Vagina (tissue), 2 donors: Measurements from ENCODE around the gene SETD2. TPM values are rescaled to one million over a fixed set of nuclear protein-coding genes. Genes with fewer than 3 reads are reported as not detected.

Source experiments
- DNase-seq, 2 donors: peaks; one replicate each; pipeline ENCODE4 v3.0.0-alpha.2; 2017; ENCODE audit errors: extremely low spot score in 2 of 2
- H3K27ac ChIP-seq: fragments of 200-600 bp; sonication (generic); one replicate; pipeline ENCODE4 v1.5.1; 2019
- H3K27me3 ChIP-seq: fragments of 200-600 bp; sonication (generic); one replicate; pipeline ENCODE4 v1.5.1; 2019
- H3K36me3 ChIP-seq, 2 donors: fragments of 200-600 bp; sonication (generic); one replicate each; pipeline ENCODE4 v1.5.1; 2017 to 2019
- H3K4me1 ChIP-seq: fragments of 200-600 bp; sonication (generic); one replicate; pipeline ENCODE4 v1.5.1; 2019
- H3K4me3 ChIP-seq, 2 donors: fragments of 200-600 bp; sonication (generic); 1 replicate in 1 of 2; 2 replicates in 1 of 2; pipeline ENCODE4 v1.5.1; 2016 to 2019
- H3K9me3 ChIP-seq: fragments of 200-600 bp; sonication (generic); one replicate; pipeline ENCODE4 v1.5.1; 2019
- CTCF ChIP-seq, 3 experiments: fragments of 450-650 bp in 2 of 3; fragments of 200-600 bp in 1 of 3; sonication (generic) in 1 of 3; IDR thresholded peaks; one replicate each; pipeline ENCODE4 v1.5.1; 2017 to 2019; ENCODE audit warnings: antibody characterized with exemption in 3 of 3, mild to moderate bottlenecking in 2 of 3, moderate library complexity in 2 of 3
- POLR2A ChIP-seq, 2 donors: fragments of 450-650 bp; IDR thresholded peaks; one replicate each; pipeline ENCODE4 v1.6.1; 2017; ENCODE audit warnings: antibody characterized with exemption in 2 of 2, mild to moderate bottlenecking in 2 of 2, moderate library complexity in 2 of 2
- POLR2AphosphoS5 ChIP-seq, 2 donors: sonication (generic); formaldehyde crosslinking; IDR thresholded peaks; one replicate each; pipeline ENCODE4 v1.9.0; 2017; ENCODE audit warnings: antibody characterized with exemption in 2 of 2, mild to moderate bottlenecking in 2 of 2, low read depth in 1 of 2; ENCODE audit not compliant: insufficient read depth in 1 of 2
- intact Hi-C: fragments of 100-400 bp; cut with DNase I; formaldehyde crosslinking; loops from one replicate; pipeline ENCODE4 v1.15.1; 2023
- total RNA-seq: library from RNA; depleted of rRNA; stranded (reverse); fragments of >200 nt; gene quantifications from one replicate; pipeline ENCODE4 v1.2.3, GENCODE V29; 2016

SETD2 gene
- total RNA-seq, 1 donor from 2014 or later = 55.5 TPM

DNA sequence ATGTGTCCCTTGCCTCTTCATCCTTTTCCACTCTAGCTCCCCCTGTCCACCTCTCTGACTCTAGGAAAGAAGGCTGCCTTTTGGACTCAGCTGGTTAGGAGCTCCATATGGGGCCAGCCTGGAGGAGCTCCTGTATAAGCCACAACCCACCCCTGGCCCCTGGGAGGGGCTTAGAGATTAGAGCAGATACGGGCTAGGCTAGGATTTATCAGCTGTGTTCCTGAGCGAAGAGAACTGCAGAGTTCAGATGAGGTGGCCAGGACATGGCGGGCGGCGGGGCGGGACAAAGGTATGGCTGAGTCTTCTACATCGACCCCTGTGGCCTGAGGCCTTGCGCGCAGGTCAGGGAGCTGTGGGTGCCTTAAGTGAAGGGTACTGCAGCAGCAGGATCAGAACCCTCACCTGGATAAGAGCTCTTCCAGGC, 176.6 kb downstream of the SETD2 start:
- no peak for DNase-seq
- TF ChIP-seq POLR2A (IDR thresholded peaks at IDR 0.05) (no peak), POLR2AphosphoS5 (IDR thresholded peaks at IDR 0.05; ENCODE audit: insufficient read depth in 1 of 2, low read depth in 1 of 2) (no peak), CTCF (IDR thresholded peaks at IDR 0.05) (no peak)
- Histone ChIP-seq H3K4me3 (no peak overlapping the region), H3K27me3 (no peaks in the 10 kb centered on the region), H3K36me3 (no peaks in the 10 kb centered on the region), H3K9me3 (no peaks in the 10 kb centered on the region), H3K4me1 (peaks cover 51% of the 10 kb centered on the region), H3K27ac (peak overlapping the region; percentile 81)
- intact Hi-C loops = no loop called here

- Histone ChIP-seq H3K4me3 (no peak overlapping the region), H3K27ac (peak overlapping the region; percentile 81), H3K4me1 (peaks cover 52% of the 10 kb centered on the region), H3K27me3 (no peaks in the 10 kb centered on the region), H3K36me3 (no peaks in the 10 kb centered on the region), H3K9me3 (no peaks in the 10 kb centered on the region)
- no peak for DNase-seq
- intact Hi-C loops = no loop called here
- TF ChIP-seq POLR2AphosphoS5 (IDR thresholded peaks at IDR 0.05; ENCODE audit: insufficient read depth in 1 of 2, low read depth in 1 of 2) (no peak), POLR2A (IDR thresholded peaks at IDR 0.05) (no peak), CTCF (IDR thresholded peaks at IDR 0.05) (no peak)
These were observed 177.1 kb downstream of the SETD2 start for GRCh38 chr3:46986782-46987310.

DNA sequence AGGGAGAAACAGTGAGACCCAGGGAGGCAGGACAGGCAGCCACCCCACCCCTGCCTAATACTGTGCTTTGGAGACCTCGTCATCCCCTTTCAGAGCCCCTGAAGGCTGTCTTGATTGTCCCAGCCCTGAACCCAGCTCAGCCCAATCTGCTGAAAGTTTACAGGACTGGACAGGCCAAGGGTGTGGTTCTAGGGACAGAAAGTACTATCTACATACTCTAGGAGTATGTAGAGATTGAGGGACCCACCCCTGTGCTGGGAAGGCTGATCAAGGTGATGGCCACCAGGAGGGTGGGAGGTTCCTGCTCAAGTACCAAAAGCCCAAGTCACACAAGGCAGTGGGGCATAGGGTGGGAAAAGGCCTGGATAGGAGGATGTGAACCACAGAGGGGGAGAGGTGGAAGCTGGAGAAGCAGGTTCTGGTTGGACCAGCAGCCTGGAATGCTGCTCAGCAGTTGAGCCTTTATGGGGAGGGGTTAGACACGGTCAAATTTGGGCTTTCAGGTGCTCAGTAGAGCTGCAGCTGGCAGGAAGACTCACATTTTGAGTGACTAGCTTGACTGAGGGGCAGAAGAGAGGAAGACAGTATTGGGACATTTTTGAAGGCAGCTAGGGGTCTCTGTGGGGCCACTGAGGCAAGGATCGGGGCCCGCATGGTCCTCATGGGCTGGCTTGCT, 177.7 kb downstream of the SETD2 start:
- H3K9me3 ChIP-seq = no peaks in the 10 kb centered on the region
- peak overlapping the region; percentile 81 for H3K27ac ChIP-seq
- DNase-seq = no peak
- H3K27me3 ChIP-seq = no peaks in the 10 kb centered on the region
- peaks cover 58% of the 10 kb centered on the region for H3K4me1 ChIP-seq
- no peak overlapping the region for H3K4me3 ChIP-seq
- intact Hi-C loops = no loop called here
- no peaks in the 10 kb centered on the region for H3K36me3 ChIP-seq
- TF ChIP-seq POLR2A (IDR thresholded peaks at IDR 0.05) (no peak), POLR2AphosphoS5 (IDR thresholded peaks at IDR 0.05; ENCODE audit: insufficient read depth in 1 of 2, low read depth in 1 of 2) (no peak), CTCF (IDR thresholded peaks at IDR 0.05) (no peak)

- no peaks in the 10 kb centered on the region for H3K9me3 ChIP-seq
- H3K36me3 ChIP-seq = no peaks in the 10 kb centered on the region
- no peak overlapping the region for H3K4me3 ChIP-seq
- intact Hi-C loops = no loop called here
- DNase-seq = no peak
- H3K27ac ChIP-seq = peak overlapping the region; percentile 81
- no peaks in the 10 kb centered on the region for H3K27me3 ChIP-seq
- TF ChIP-seq POLR2AphosphoS5 (IDR thresholded peaks at IDR 0.05; ENCODE audit: insufficient read depth in 1 of 2, low read depth in 1 of 2) = no peak
- no peak for TF ChIP-seq CTCF (IDR thresholded peaks at IDR 0.05)
- no peak for TF ChIP-seq POLR2A (IDR thresholded peaks at IDR 0.05)
- peaks cover 64% of the 10 kb centered on the region for H3K4me1 ChIP-seq
These were observed 178.3 kb downstream of the SETD2 start for GRCh38 chr3:46985588-46985987.
